ENCODE data around the gene RPS6KA3. TPM values are rescaled to one million over a fixed set of nuclear protein-coding genes. Genes with fewer than 3 reads are reported as not detected.

RPS6KA3 gene
- polyA plus RNA-seq, 1 donor (not counting 4 experiments of a cell fraction or from before 2014, with no cell fraction given): 32.1 TPM

- Histone ChIP-seq H3K4me1 (ENCODE audit: control insufficient read depth, extremely low read depth, insufficient read depth, low read length) (peaks cover 5% of the 10 kb centered on the region), H3K9me3 (ENCODE audit: control insufficient read depth, low read depth, low read length) (no peaks in the 10 kb centered on the region), H4K20me1 (ENCODE audit: control insufficient read depth, extremely low read depth, insufficient read depth, low read length) (no peaks in the 10 kb centered on the region), H3K9me1 (ENCODE audit: control insufficient read depth, extremely low read depth, insufficient read depth, low read length) (no peaks in the 10 kb centered on the region), H3K9ac (ENCODE audit: control insufficient read depth, extremely low read depth, insufficient read depth, low read length) (peak overlapping the region; percentile 82), H3K4me2 (ENCODE audit: control insufficient read depth, extremely low read depth, insufficient read depth, low read depth, low read length) (peak overlapping the region; percentile 62), H2AFZ (ENCODE audit: control insufficient read depth, low read length) (peak overlapping the region; percentile 15), H3K27me3 (ENCODE audit: control insufficient read depth, extremely low read depth, insufficient read depth, low read length) (no peaks in the 10 kb centered on the region), H3K4me3 (ENCODE audit: control insufficient read depth in 2 of 3, extremely low read depth in 1 of 3, insufficient read depth in 2 of 3, low read depth in 1 of 3, low read length in 3 of 3) (peak overlapping the region; percentile 59 to 78 (median 69)), H3K79me2 (ENCODE audit: control insufficient read depth, insufficient read depth, low read length) (peaks cover 47% of the 10 kb centered on the region), H3K36me3 (ENCODE audit: control insufficient read depth in 2 of 2, extremely low read depth in 1 of 2, insufficient read depth in 2 of 2, low read length in 2 of 2) (no peaks in the 10 kb centered on the region), H3K27ac (ENCODE audit: control insufficient read depth, insufficient read depth, low read length) (peak overlapping the region; percentile 84)
- TF ChIP-seq CTCF (optimal IDR thresholded peaks at IDR 0.05 in 1 of 3, IDR thresholded peaks at IDR 0.05 in 1 of 3, conservative IDR thresholded peaks at IDR 0.05 in 1 of 3; ENCODE audit: extremely low read depth in 1 of 3, insufficient read depth in 2 of 3, low read length in 3 of 3) (no peak), EZH2 (IDR thresholded peaks at IDR 0.05; ENCODE audit: low read length) (no peak)
- no peak for DNase-seq (ENCODE audit: low read depth, low spot score)
- dilution Hi-C loops (cut with MboI; ENCODE audit: extremely low pct_ligation_motif_present, low sequenced_read_pairs): no loop called here
- FAIRE-seq: peak; percentile 34
Observed at GRCh38 chrX:20265221-20265725, 1.4 kb downstream of the RPS6KA3 start.

GRCh38 chrX:20263474-20263873, 3.2 kb downstream of the RPS6KA3 start:
- Histone ChIP-seq H3K4me3 (ENCODE audit: control insufficient read depth in 2 of 3, extremely low read depth in 1 of 3, insufficient read depth in 2 of 3, low read depth in 1 of 3, low read length in 3 of 3) (no peak overlapping the region), H3K27ac (ENCODE audit: control insufficient read depth, insufficient read depth, low read length) (peak overlapping the region; percentile 36)
- no peak for TF ChIP-seq EZH2 (IDR thresholded peaks at IDR 0.05; ENCODE audit: low read length)
- TF ChIP-seq CTCF (optimal IDR thresholded peaks at IDR 0.05 in 1 of 3, IDR thresholded peaks at IDR 0.05 in 1 of 3, conservative IDR thresholded peaks at IDR 0.05 in 1 of 3; ENCODE audit: extremely low read depth in 1 of 3, insufficient read depth in 2 of 3, low read length in 3 of 3): no peak

More at GRCh38 chrX:20263474-20263873, 3.2 kb downstream of the RPS6KA3 start:
- Histone ChIP-seq H2AFZ (ENCODE audit: control insufficient read depth, low read length) (no peak overlapping the region), H3K4me2 (ENCODE audit: control insufficient read depth, extremely low read depth, insufficient read depth, low read depth, low read length) (peak overlapping the region; percentile 31), H3K9me3 (ENCODE audit: control insufficient read depth, low read depth, low read length) (no peaks in the 10 kb centered on the region), H3K36me3 (ENCODE audit: control insufficient read depth in 2 of 2, extremely low read depth in 1 of 2, insufficient read depth in 2 of 2, low read length in 2 of 2) (no peaks in the 10 kb centered on the region), H3K4me1 (ENCODE audit: control insufficient read depth, extremely low read depth, insufficient read depth, low read length) (peaks cover 5% of the 10 kb centered on the region), H3K9me1 (ENCODE audit: control insufficient read depth, extremely low read depth, insufficient read depth, low read length) (no peaks in the 10 kb centered on the region), H3K27me3 (ENCODE audit: control insufficient read depth, extremely low read depth, insufficient read depth, low read length) (no peaks in the 10 kb centered on the region), H3K79me2 (ENCODE audit: control insufficient read depth, insufficient read depth, low read length) (peaks cover 55% of the 10 kb centered on the region), H3K9ac (ENCODE audit: control insufficient read depth, extremely low read depth, insufficient read depth, low read length) (no peak overlapping the region), H4K20me1 (ENCODE audit: control insufficient read depth, extremely low read depth, insufficient read depth, low read length) (no peaks in the 10 kb centered on the region)
- DNase-seq (ENCODE audit: low read depth, low spot score) (no peak), FAIRE-seq (no peak)
- dilution Hi-C loops (cut with MboI; ENCODE audit: extremely low pct_ligation_motif_present, low sequenced_read_pairs): no loop called here

Data from keratinocyte (primary cell).